ENCODE data around the gene MEPE.
"Not testable (repeated sequence)": the region's sequence is repeated elsewhere in the genome, so short reads cannot be mapped to it uniquely, and the experiment has no call there.

The MEPE gene

DNA sequence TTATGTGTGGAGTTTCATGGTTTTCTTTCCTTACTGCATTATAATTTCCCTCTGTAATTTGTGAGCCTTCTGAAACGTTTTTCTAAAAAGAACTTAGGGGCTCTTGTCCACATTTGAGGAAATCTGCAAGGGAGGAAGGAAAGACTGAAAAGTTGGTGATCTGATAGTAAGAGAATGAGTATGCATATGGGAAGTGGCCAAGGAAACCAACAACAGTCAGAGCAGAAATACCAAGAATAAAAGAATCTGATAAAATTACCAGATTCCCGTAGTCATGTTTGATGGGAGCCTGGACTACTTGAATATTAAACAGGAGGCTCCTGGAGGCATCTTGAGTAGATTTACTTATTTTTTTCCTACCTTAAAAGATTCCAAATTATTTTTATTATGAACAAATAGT is 50.1 kb downstream of the MEPE start:
- DNase-seq (ENCODE audit: low read depth in 2 of 2), result no peak

DNA sequence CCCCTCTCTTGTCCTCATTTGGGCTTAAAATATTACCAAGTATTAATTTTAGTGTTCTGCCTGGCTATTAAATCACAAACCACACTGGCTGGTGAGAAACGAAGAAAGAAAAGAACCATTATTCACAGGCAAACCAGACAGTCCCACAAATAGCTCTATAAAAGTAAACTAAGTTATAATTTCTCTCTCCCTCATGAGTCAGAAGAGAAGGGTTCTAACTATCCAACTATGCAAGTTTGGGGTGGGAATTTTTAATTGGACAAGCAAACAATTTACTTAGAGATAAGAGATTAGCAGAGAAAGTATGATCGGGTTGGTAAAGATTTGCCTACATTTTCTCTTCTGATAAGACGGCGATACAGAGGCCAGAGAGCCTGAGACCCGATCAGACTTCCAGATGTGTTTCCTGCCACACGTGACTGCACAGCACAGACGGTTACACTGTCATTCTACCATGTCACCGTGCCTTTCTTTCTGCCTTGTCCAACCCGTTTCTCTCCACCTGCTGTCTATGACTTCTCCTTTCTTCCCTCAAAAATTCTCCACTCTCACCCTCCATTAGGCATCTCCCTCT is 52.3 kb downstream of the MEPE start:
- DNase-seq (ENCODE audit: low read depth in 2 of 2), result no peak

DNA sequence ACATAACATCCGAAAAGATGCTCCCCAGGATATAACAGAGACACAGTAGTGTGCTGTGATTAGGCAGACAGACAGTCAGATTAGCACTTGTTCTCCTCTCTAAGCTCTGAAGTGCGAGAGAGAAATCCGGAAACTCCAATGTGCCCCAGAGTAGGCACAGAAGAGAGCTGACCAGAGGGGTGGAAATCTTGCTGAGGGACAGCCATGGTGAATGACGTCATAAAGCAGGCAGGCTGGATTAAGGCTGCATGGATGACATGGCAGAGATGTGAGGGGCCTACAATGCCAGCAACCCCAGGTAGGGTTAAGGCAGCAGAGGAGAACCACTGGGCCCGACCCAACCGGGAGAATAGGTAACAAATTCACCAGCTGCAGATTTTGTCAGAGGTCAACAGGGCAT is 53.3 kb downstream of the MEPE start:
- DNase-seq (ENCODE audit: low read depth in 2 of 2), result no peak

DNA sequence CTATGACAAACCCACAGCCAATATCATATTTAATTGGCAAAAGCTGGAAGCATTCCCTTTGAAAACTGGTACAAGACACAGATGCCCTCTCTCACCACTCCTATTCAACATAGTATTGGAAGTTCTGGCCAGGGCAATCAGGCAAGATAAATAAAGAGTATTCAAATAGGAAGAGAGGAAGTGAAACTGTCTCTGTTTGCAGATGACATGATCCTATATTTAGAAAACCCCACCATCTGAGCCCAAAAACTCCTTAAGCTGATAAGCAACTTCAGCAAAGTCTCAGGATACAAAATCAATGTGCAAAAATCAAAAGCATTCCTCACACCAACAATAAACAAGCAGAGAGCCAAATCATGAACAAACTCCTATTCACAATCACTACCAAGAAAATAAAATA is 58.0 kb downstream of the MEPE start:
- DNase-seq (ENCODE audit: low read depth in 2 of 2), result not testable (repeated sequence)

DNA sequence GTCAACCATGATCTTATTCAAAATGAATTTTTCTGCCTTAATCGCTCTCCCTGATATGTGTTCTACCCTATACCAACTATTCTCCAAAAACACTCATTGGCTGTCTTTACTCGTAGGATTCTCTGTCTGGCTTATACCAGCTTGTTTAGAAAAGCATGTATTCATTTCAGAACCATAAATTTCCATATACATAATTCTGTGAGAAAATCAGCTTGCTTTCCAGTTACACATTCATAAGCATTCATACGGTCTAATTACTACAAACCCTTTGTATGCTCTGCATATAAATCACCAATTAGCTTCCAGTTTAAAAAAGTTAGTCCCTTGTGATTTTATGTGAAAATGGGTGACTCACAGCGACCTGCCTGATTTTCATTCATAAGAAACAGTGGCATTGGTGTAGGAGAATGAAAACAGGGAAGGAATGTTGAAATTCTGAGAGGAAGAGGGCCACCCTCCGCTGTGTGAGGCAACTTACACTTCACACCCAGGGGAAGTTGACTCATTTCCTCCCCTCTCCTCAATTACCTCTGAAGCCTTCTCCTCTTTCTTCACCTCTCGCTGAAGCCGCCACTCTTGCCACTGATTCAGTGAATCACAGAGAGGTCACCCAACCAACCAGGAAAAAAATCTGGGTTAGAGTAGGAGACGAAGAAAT is 63.3 kb downstream of the MEPE start:
- no peak for DNase-seq (ENCODE audit: low read depth in 2 of 2)

Measured in stimulated activated CD8-positive, alpha-beta memory T cell treated with anti-CD3 and anti-CD28 coated beads, Interleukin-7, amount 100 ng/mL, for 1 hour (primary cell).